Activated CD8-positive, alpha-beta T cell treated with anti-CD3 and anti-CD28 coated beads for 36 hours (primary cell): ENCODE results near the gene MCTP1. TPM values are rescaled to one million over a fixed set of nuclear protein-coding genes. Genes with fewer than 3 reads are reported as not detected.

Experiments
- ATAC-seq: fragments of 200-7000 bp; cut with Tn5 transposase; one replicate; pipeline ENCODE4 v1.10.0; 2021; ENCODE audit warnings: mild to moderate bottlenecking, moderate library complexity
- CTCF ChIA-PET: fragments of 350-600 bp; sonication (Branson Sonifier 250); formaldehyde crosslinking; loops from one replicate; lab custom pipeline; 2021; ENCODE audit warnings: antibody characterized with exemption; lab: Charles Lee
- POLR2A ChIA-PET: fragments of 350-600 bp; sonication (Branson Sonifier 250); formaldehyde crosslinking; loops from one replicate; lab custom pipeline; 2021; ENCODE audit warnings: antibody characterized with exemption; lab: Charles Lee
- DNase-seq: peaks from one replicate; pipeline ENCODE4 v3.0.0-alpha.2; 2020
- H3K27ac Mint-ChIP-seq: one replicate; pipeline ENCODE4 v1.8.0; 2021; ENCODE audit warnings: mild to moderate bottlenecking, mixed read lengths
- H3K27me3 Mint-ChIP-seq: one replicate; pipeline ENCODE4 v1.8.0; 2021; ENCODE audit warnings: mixed read lengths
- H3K36me3 Mint-ChIP-seq: one replicate; pipeline ENCODE4 v1.8.0; 2021; ENCODE audit warnings: low read depth, mixed read lengths
- H3K4me1 Mint-ChIP-seq: one replicate; pipeline ENCODE4 v1.8.0; 2021; ENCODE audit warnings: low read depth, mixed read lengths
- H3K4me3 Mint-ChIP-seq: one replicate; pipeline ENCODE4 v1.8.0; 2021; ENCODE audit warnings: mild to moderate bottlenecking, moderate library complexity, mixed read lengths
- H3K9me3 Mint-ChIP-seq: one replicate; pipeline ENCODE4 v1.8.0; 2021; ENCODE audit warnings: mixed read lengths
- intact Hi-C: fragments of 100-400 bp; cut with micrococcal nuclease; formaldehyde crosslinking; loops from one replicate; pipeline ENCODE4 v1.10.0; 2022
- total RNA-seq, 2 experiments: library from RNA; stranded (reverse); gene quantifications; one replicate each; pipeline ENCODE4 v1.2.3, GENCODE V29; 2021
- TF ChIP-seq, protein P1 (sequence below): fragments of 200-600 bp; IDR thresholded peaks from one replicate; pipeline ENCODE4 v1.8.0; 2022; ENCODE audit warnings: antibody characterized with exemption, mild to moderate bottlenecking

The MCTP1 gene
- total RNA-seq, 2 experiments from 2014 or later: 0.20 to 0.40 TPM

DNA sequence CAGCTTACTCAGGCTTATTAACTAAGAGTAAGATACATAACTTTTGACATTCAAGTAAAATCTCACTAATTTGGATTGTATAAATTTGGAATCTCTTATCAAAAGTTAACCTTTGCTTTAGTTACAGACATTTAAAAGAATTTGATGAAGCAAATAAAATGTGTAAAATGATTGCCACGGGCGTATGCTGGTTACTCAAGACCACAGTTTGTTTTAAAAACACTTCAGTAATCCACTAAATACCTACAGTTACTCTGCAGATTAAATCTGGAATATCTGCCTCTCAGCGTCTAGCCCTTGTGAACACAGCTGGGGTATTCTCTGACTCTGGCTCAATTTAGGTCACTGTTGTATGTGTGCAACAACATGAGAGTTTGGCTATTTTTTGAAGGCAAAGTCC lies 143.8 kb downstream of the MCTP1 start:
- POLR2A ChIA-PET: no interaction called here
- intact Hi-C loops: no loop called here
- DNase-seq (no peak), ATAC-seq (no peak)
- CTCF ChIA-PET: no interaction called here
- TF ChIP-seq, protein P1, sequence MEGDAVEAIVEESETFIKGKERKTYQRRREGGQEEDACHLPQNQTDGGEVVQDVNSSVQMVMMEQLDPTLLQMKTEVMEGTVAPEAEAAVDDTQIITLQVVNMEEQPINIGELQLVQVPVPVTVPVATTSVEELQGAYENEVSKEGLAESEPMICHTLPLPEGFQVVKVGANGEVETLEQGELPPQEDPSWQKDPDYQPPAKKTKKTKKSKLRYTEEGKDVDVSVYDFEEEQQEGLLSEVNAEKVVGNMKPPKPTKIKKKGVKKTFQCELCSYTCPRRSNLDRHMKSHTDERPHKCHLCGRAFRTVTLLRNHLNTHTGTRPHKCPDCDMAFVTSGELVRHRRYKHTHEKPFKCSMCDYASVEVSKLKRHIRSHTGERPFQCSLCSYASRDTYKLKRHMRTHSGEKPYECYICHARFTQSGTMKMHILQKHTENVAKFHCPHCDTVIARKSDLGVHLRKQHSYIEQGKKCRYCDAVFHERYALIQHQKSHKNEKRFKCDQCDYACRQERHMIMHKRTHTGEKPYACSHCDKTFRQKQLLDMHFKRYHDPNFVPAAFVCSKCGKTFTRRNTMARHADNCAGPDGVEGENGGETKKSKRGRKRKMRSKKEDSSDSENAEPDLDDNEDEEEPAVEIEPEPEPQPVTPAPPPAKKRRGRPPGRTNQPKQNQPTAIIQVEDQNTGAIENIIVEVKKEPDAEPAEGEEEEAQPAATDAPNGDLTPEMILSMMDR: no peak
- Mint-ChIP-seq H3K4me3 (no peak overlapping the region), H3K27me3 (no peaks in the 10 kb centered on the region), H3K4me1 (no peaks in the 10 kb centered on the region), H3K36me3 (no peaks in the 10 kb centered on the region), H3K9me3 (no peaks in the 10 kb centered on the region), H3K27ac (no peak overlapping the region)

DNA sequence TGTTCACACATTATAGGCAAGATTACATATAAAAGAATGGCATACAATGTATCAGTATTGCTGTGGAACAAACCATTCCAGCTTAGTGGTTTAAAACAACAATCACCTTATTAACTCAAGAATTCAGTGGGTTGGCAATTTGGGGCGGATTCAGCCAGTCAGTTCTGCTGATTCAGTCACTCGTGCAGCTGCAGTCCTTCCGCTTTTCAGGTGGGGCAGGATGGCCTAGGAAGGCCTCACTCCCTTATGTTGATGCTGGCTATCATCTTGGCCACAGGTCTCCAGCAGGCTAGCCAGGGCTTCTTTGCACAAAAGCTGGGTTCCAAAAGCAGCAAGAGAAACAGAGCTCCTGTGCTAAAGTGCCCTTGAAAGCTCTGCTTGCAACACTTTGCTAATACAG lies 150.6 kb downstream of the MCTP1 start:
- Mint-ChIP-seq H3K27me3 (no peaks in the 10 kb centered on the region), H3K36me3 (no peaks in the 10 kb centered on the region), H3K9me3 (no peaks in the 10 kb centered on the region), H3K27ac (no peak overlapping the region), H3K4me3 (no peak overlapping the region), H3K4me1 (no peaks in the 10 kb centered on the region)
- ChIA-PET CTCF (no interaction called here), POLR2A (no interaction called here)
- TF ChIP-seq, protein P1: no peak
- ATAC-seq (no peak), DNase-seq (no peak)
- intact Hi-C loops: no loop called here

DNA sequence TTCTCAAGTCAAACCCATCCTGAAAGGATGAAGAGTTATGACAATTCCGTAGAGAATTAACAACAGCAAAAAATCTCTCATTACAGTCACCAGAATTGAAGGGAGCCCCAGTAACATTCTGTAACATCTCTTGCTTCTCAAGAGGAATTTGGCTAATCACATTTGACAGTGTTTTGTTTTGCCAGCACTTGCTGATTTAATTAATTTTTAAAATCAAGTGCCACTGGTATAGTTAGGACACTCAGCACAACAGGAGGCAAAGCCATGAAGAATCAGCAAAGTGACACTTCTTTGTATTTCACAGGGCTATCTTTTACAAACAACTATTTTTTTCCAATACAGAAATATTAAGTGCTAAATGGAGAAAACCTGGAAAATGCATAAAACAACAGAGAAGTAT lies 152.8 kb downstream of the MCTP1 start:
- TF ChIP-seq, protein P1: no peak
- Mint-ChIP-seq H3K4me1 (no peaks in the 10 kb centered on the region), H3K4me3 (no peak overlapping the region), H3K36me3 (no peaks in the 10 kb centered on the region), H3K27ac (no peak overlapping the region), H3K27me3 (no peaks in the 10 kb centered on the region), H3K9me3 (no peaks in the 10 kb centered on the region)
- intact Hi-C loops: no loop called here
- ChIA-PET CTCF (no interaction called here), POLR2A (no interaction called here)
- ATAC-seq: no peak
- no peak for DNase-seq

DNA sequence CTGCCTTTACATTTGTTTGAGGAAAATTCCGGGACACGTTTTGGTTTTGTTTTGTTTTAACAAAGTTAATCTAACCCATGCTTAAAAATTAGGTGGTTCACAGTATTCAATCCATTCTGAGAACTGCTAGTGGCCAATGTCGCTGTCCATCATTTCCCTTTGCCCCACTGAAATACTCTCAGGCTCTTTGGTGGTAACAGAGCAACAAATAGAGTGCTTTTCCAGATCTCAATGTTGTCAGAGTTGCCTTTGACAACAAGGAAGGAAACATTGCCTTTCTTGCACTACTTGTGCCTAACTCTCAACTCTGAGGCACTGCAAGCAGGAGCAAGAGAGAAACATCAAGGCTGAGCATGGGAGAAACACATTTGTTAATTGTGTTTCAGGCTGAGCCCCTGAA lies 154.0 kb downstream of the MCTP1 start:
- Mint-ChIP-seq H3K36me3 (no peaks in the 10 kb centered on the region), H3K27ac (no peak overlapping the region), H3K27me3 (no peaks in the 10 kb centered on the region), H3K4me1 (no peaks in the 10 kb centered on the region), H3K4me3 (no peak overlapping the region), H3K9me3 (no peaks in the 10 kb centered on the region)
- ChIA-PET CTCF (no interaction called here), POLR2A (no interaction called here)
- ATAC-seq (no peak), DNase-seq (no peak)
- intact Hi-C loops: no loop called here
- TF ChIP-seq, protein P1: no peak

DNA sequence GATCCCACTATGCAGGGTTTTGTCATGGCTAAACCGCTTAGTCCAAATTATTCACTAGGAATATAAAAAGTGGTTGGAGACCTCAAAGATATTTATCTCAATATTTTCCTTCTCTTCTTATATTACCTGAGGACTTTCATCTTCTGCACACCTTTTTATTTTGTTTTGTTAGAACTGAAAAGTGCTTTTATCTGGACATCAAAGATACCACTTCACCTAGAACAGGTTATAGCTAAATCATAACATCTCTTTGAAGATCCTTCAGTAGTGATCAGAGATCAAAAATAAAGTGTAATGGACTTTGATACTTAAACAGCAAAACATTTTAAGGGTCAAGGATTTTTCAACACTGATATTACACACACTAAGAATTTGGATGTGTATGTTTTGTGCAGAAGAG lies 160.2 kb downstream of the MCTP1 start:
- Mint-ChIP-seq H3K4me1 (no peaks in the 10 kb centered on the region), H3K9me3 (no peaks in the 10 kb centered on the region), H3K27me3 (no peaks in the 10 kb centered on the region), H3K36me3 (no peaks in the 10 kb centered on the region), H3K4me3 (no peak overlapping the region), H3K27ac (no peak overlapping the region)
- DNase-seq: no peak
- ChIA-PET POLR2A (no interaction called here), CTCF (no interaction called here)
- intact Hi-C loops: no loop called here
- TF ChIP-seq, protein P1: no peak
- ATAC-seq: no peak
